GM18870 (cell line): ENCODE data around the gene MRPS18A.
A peak's percentile ranks its signal among the peaks of the same experiment; 100 is the strongest.
"Not testable (repeated sequence)": the region's sequence is repeated elsewhere in the genome, so short reads cannot be mapped to it uniquely, and the experiment has no call there.

ENCODE experiments used
- ATAC-seq: cut with Tn5 transposase; IDR thresholded peaks from one replicate; pipeline ENCODE4 v1.9.1; 2021; ENCODE audit warnings: moderate library complexity; ENCODE audit not compliant: unreplicated experiment

Gene MRPS18A

GRCh38 chr6:43639984-43640800, 47.4 kb downstream of the MRPS18A start:
- no peak for ATAC-seq

GRCh38 chr6:43636308-43636659, 51.3 kb downstream of the MRPS18A start:
- no peak for ATAC-seq

GRCh38 chr6:43635387-43636307, 51.9 kb downstream of the MRPS18A start, which contains the start of gene MAD2L1BP:
Gene MAD2L1BP, plus strand, starts transcription at chr6:43635840. Its CDS starts 36 bp downstream, at chr6:43635876.
- no peak for ATAC-seq

- ATAC-seq, result no peak
Observed at GRCh38 chr6:43634702-43635303, 52.8 kb downstream of the MRPS18A start.

GRCh38 chr6:43633002-43633401, 54.6 kb downstream of the MRPS18A start:
- ATAC-seq, result not testable (repeated sequence)

- no peak for ATAC-seq
Observed at GRCh38 chr6:43630980-43631619, 56.5 kb downstream of the MRPS18A start.

GRCh38 chr6:43629505-43630300, 57.9 kb downstream of the MRPS18A start:
- ATAC-seq, result peak; percentile 62

GRCh38 chr6:43629104-43629504, 58.5 kb downstream of the MRPS18A start, which contains the start of gene GTPBP2:
Gene GTPBP2, minus strand, starts transcription at chr6:43629264. Its CDS starts 102 bp downstream, at chr6:43629162.
- peak; percentile 65 for ATAC-seq

- ATAC-seq, result no peak
Observed at GRCh38 chr6:43628393-43629103, 59.0 kb downstream of the MRPS18A start.

- no peak for ATAC-seq
Observed at GRCh38 chr6:43627008-43627825, 60.4 kb downstream of the MRPS18A start.

- no peak for ATAC-seq
Observed at GRCh38 chr6:43625393-43625992, 62.1 kb downstream of the MRPS18A start.

- no peak for ATAC-seq
Observed at GRCh38 chr6:43624786-43625288, 62.8 kb downstream of the MRPS18A start.

GRCh38 chr6:43623880-43624785, 63.5 kb downstream of the MRPS18A start:
- ATAC-seq, result no peak

GRCh38 chr6:43622541-43622940, 65.0 kb downstream of the MRPS18A start:
- no peak for ATAC-seq

- ATAC-seq, result no peak
Observed at GRCh38 chr6:43621836-43622180, 65.8 kb downstream of the MRPS18A start.
